Measurements from ENCODE around the gene YAF2.

GRCh38 chr12:42217656-42218055, 20.4 kb downstream of the YAF2 start:
- TF ChIP-seq POLR2A (IDR thresholded peaks at IDR 0.05) (no peak), CTCF (IDR thresholded peaks at IDR 0.05) (no peak)
